ENCODE results near the gene RBCK1. TPM values are rescaled to one million over a fixed set of nuclear protein-coding genes. Genes with fewer than 3 reads are reported as not detected.

Gene RBCK1
- total RNA-seq, 1 experiment from 2014 or later, result 46.8 TPM

GRCh38 chr20:368915-369314, 39.2 kb upstream of the RBCK1 start:
- no peak for DNase-seq
- H2BK20ac ChIP-seq (ENCODE audit: low read depth, low read length, poor library complexity, severe bottlenecking), result no peak overlapping the region
- Mint-ChIP-seq H3K4me1 (peaks cover 9 to 12% of the 10 kb centered on the region in 2 experiments), H3K9me3 (no peaks in the 10 kb centered on the region), H3K27me3 (ENCODE audit: low read depth) (peaks cover 5% of the 10 kb centered on the region), H3K4me3 (no peak overlapping the region), H3K27ac (no peak overlapping the region; a peak in 1 of 7 replicates), H3K36me3 (ENCODE audit: insufficient read depth in 1 of 3, low read depth in 3 of 3) (no peaks in the 10 kb centered on the region)
- no peak overlapping the region for H3K4me2 ChIP-seq (ENCODE audit: insufficient read depth, insufficient read length, low read length)
- H3T11ph ChIP-seq (ENCODE audit: low read length), result no peak overlapping the region
- H3K18ac ChIP-seq (ENCODE audit: insufficient read length, low read depth, low read length), result no peak overlapping the region
- H4K5ac ChIP-seq (ENCODE audit: insufficient read length, low read depth, low read length), result no peak overlapping the region
- no peak overlapping the region for H2BK12ac ChIP-seq (ENCODE audit: insufficient read length, low read depth, low read length)
- no peaks in the 10 kb centered on the region for H3K23me2 ChIP-seq (ENCODE audit: insufficient read length, low read depth, low read length, poor library complexity, severe bottlenecking)
- no peak overlapping the region for H2BK5ac ChIP-seq (ENCODE audit: insufficient read length, low read length)
- no peak overlapping the region for H3K23ac ChIP-seq (ENCODE audit: insufficient read length, low read depth, low read length)
- no CpG with 5 or more reads among the region's 4 CpGs for WGBS (ENCODE audit: extremely low coverage, insufficient read length, low lambda C conversion rate)
- H3K27me3 ChIP-seq (ENCODE audit: insufficient read depth, low read length), result no peaks in the 10 kb centered on the region
- H2AFZ ChIP-seq (ENCODE audit: low read length), result no peak overlapping the region
- peaks cover 3% of the 10 kb centered on the region for H4K20me1 ChIP-seq (ENCODE audit: control insufficient read depth, insufficient read depth, insufficient read length)
- H3K79me2 ChIP-seq (ENCODE audit: insufficient read depth, low read length), result no peaks in the 10 kb centered on the region
- no peaks in the 10 kb centered on the region for H3K79me1 ChIP-seq (ENCODE audit: insufficient read depth, low read depth, low read length, poor library complexity, severe bottlenecking)
- TF ChIP-seq CTCF (conservative IDR thresholded peaks at IDR 0.05), result no peak
- H3K9me3 ChIP-seq (ENCODE audit: control insufficient read depth, low read depth, low read length), result no peaks in the 10 kb centered on the region
- no peak overlapping the region for H4K8ac ChIP-seq (replicated peaks; ENCODE audit: insufficient read length, low read depth, low read length)
- H3K27ac ChIP-seq (ENCODE audit: insufficient read length, low read depth, low read length), result no peak overlapping the region
- H3K14ac ChIP-seq (ENCODE audit: insufficient read depth, low read length), result no peak overlapping the region
- no peak overlapping the region for H3K56ac ChIP-seq (ENCODE audit: insufficient read length, low read depth, low read length)
- no peak overlapping the region for H4K91ac ChIP-seq (ENCODE audit: insufficient read length, low read depth, low read length)
- no peak overlapping the region for H2BK120ac ChIP-seq (ENCODE audit: low read depth, low read length, poor library complexity, severe bottlenecking)
- H3K4ac ChIP-seq (ENCODE audit: low read depth, low read length), result no peak overlapping the region
- H2BK15ac ChIP-seq (ENCODE audit: low read depth, low read length), result no peak overlapping the region
- no peak overlapping the region for H3K9ac ChIP-seq (ENCODE audit: extremely low read depth, insufficient read length, low read length)
- no peaks in the 10 kb centered on the region for H3K4me1 ChIP-seq (ENCODE audit: insufficient read depth, low read length)
- no peak overlapping the region for H2AK5ac ChIP-seq (ENCODE audit: insufficient read length, low read length)

All from H9 (cell line).